22Rv1 (cell line): ENCODE measurements around the gene SLC25A51.

ENCODE experiments used
- ZFX ChIP-seq: fragments of 450-650 bp; IDR thresholded peaks from 2 replicates; pipeline ENCODE4 v1.6.1; 2017; ENCODE audit warnings: antibody characterized with exemption, borderline replicate concordance
- TF ChIP-seq, protein P1 (sequence below): fragments of 450-650 bp; IDR thresholded peaks from 2 replicates; pipeline ENCODE4 v1.5.1; 2017; ENCODE audit warnings: mild to moderate bottlenecking

DNA sequence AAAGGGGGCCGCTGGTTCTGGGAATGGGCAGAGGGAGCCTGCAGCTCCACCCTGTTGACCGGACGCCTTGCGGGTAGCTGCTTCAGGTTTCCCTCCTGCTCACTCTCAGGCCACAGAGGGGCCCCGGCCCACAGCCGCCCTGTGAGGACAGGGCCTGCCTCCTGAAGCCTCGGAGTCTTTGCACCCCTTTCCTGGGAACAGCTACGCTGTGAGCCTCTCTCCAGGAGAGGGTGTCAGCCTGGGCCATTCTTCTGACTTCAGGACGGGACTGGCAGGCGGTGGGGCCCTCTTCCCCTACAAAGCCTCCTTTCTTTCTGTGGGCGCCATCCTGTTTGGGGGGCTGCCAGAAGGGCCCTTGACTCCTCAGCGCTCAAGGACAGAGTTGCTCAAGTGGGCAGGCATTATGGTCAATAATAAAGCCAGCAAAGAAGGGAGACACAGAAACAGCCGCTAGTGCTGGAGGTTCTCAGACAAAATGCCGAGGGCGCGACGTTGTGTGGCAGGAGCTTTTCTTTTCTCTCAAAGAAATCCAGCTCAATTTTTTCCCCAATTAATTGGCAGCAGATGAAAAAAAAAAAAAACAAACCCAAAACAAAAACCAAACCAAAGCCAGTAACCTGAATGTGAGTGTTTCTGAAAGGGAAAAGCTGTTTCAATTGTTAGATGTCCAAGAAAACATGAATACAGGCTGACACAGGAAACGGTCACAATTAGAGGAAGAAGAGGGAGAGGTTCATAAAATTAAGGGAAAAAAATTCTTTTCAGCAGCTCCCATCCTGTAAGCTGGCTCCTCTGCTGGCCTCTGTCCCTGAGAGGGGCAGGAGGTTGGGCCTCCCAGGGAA is 12.8 kb upstream of the SLC25A51 start:
- no peak for TF ChIP-seq ZFX
- TF ChIP-seq, protein P1, sequence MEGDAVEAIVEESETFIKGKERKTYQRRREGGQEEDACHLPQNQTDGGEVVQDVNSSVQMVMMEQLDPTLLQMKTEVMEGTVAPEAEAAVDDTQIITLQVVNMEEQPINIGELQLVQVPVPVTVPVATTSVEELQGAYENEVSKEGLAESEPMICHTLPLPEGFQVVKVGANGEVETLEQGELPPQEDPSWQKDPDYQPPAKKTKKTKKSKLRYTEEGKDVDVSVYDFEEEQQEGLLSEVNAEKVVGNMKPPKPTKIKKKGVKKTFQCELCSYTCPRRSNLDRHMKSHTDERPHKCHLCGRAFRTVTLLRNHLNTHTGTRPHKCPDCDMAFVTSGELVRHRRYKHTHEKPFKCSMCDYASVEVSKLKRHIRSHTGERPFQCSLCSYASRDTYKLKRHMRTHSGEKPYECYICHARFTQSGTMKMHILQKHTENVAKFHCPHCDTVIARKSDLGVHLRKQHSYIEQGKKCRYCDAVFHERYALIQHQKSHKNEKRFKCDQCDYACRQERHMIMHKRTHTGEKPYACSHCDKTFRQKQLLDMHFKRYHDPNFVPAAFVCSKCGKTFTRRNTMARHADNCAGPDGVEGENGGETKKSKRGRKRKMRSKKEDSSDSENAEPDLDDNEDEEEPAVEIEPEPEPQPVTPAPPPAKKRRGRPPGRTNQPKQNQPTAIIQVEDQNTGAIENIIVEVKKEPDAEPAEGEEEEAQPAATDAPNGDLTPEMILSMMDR, result no peak
